Endometrial microvascular endothelial cells (primary cell): Measurements from ENCODE around the gene ZNF576. TPM values are rescaled to one million over a fixed set of nuclear protein-coding genes. Genes with fewer than 3 reads are reported as not detected.
"Not testable (repeated sequence)": the region's sequence is repeated elsewhere in the genome, so short reads cannot be mapped to it uniquely, and the experiment has no call there.

Experiments
- in situ Hi-C: cut with HindIII; loops from 2 replicates; pipeline ENCODE4 v1.10.0; 2017; ENCODE audit warnings: low sequenced_read_pairs, low pct_unique_long_range_greater_than_20kb; ENCODE audit errors: inconsistent ontology term
- total RNA-seq: library from RNA; depleted of rRNA; stranded (reverse); fragments of >200 nt; gene quantifications from one replicate; pipeline ENCODE4 v1.2.3, GENCODE V29; 2015; ENCODE audit errors: inconsistent ontology term

ZNF576 gene
- total RNA-seq, 1 donor from 2014 or later = 22.5 TPM

GRCh38 chr19:43572171-43572588 is 24.2 kb upstream of the ZNF576 start:
- in situ Hi-C loops = no loop called here

DNA sequence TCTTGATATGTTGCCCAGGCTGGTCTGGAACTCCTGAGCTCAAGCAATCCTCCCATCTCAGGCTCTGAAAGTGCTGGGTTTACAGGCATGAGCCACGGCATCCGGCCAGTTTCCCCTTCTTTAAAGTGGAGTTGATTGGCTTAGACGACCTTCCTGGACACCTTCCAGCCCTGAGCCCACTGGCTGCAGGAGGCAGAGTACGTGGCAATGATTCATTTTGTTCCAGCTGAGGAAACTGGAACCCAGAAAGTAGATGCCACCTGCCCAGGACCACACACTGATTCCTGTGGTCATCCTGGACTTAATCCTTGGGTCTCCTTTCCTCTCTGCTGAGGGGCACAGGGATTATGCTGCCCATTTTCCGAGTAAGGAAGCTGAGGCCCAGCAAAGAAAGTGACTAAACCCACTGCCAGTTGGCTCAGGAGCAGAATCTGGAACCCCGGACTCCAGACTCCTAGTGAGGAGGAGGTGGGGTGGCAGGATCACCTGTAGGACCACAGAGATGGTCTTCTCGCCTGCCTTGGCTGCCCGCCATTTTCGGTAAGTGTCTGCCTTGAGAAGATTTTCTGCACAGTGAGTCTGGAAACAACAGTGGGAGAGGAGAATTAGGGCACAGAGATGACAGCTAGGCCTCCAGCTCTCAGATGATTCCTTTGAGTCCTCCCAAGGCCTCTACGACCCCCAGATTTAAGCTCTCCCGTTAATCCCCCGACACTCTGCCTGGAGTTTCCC is 21.8 kb upstream of the ZNF576 start:
- in situ Hi-C loops = no loop called here

GRCh38 chr19:43575156-43575950 is 21.0 kb upstream of the ZNF576 start, which contains the start of the genes PINLYP and XRCC1:
PINLYP (plus strand) TSS chr19:43575801; CDS start chr19:43577192, 1,391 bp downstream.
XRCC1 (minus strand) TSS chr19:43575527; CDS start chr19:43575458, 69 bp downstream.
- in situ Hi-C loops = no loop called here

DNA sequence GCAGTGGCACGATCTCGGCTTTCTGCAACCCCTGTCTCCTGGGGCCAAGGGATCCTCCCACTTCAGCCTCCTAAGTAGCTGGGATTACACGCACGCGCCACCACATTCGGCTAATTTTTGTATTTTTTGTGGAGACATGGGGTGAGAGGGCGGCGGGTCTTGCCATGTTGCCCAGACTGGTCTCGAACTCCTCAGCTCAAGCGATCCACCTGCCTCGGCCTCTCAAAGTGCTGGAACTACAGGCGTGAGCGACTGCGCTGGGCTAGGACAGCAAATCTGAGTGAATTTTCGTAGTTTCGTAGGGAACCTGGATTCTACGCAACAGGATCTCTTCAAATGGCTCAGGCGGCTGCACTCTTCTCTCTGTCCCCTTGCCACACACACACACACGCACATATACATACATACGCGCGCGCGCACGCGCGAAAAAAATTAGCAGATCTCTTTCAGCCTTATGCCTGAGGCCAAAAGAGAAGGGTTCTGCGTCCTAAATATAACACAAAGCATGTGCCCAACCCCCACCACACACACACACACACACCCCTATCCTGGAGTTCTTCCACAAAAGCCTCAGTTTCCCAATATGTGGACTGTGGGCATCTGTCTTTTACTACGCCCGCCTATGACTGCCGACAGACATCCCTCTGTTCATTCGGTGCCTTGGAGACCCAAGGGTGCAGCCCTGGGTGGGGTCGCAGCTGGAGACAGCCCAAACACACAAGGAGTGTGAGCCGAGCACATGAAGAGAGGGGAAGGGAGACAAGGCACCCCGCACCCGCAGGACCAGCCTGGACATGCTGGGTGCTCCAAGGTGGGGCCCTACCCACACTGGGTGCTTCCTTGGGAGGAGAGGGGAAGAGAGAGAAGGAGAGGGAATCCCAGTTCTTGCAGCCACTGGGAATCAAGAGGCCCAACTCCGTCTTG is 20.2 kb upstream of the ZNF576 start:
- in situ Hi-C loops = no loop called here

GRCh38 chr19:43578787-43579186 is 17.6 kb upstream of the ZNF576 start:
- in situ Hi-C loops = no loop called here

DNA sequence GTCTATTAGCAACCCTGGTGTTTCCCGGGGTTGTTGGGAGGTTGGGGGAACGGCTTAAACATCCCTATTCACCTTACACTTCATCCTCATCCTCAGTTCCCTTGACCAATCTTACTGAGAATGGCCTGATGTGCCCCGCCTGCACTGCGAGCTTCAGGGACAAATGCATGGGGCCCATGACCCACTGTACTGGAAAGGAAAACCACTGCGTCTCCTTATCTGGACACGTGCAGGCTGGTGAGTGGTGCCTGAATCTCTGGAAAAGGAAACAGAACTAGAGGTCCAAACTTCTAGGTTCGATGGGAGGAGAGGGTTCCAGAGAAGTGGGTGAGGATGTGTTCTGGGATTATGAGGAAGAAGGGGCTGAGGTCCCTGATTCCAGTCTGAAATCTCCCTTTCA is 14.9 kb upstream of the ZNF576 start:
- in situ Hi-C loops = no loop called here

DNA sequence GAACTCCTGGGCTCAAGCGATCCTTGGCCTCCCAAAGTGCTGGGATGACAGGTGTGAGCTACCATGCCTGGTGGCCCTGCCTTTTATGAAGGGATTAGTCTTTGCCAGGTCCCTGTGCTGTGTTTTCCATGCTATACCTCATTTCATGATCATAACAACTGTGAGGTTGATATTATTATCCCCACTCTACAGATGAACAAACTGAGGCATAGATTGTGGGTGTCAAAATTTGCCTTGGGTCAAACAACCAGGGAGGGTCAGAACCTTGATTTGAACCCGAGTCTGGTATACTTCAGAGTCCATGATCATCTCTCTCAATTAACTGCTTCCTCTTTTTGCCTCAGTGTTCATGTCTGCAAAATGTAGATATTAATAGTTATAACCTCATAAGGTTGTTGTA is 13.9 kb upstream of the ZNF576 start:
- in situ Hi-C loops = no loop called here

DNA sequence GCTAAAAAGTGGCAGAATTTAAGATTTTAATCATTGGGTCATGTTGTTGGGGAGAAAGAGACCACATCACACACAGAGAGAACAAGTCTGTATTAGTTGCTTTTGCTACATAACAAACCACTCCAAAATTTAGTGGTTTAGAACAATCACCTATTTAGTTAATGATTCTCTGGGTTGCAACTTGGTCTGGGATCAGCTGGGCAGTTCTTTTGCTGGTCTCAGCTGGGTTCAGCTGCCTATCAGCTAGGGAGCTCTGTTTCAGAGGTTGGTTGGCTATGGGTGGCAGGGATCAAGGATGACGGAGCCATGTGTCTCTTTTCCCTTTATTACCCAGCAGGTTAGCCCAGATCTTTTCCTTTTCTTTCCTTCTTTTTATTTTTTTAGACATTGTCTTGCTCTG is 11.9 kb upstream of the ZNF576 start:
- in situ Hi-C loops = no loop called here

GRCh38 chr19:43586346-43586745 is 10.0 kb upstream of the ZNF576 start:
- in situ Hi-C loops = no loop called here

GRCh38 chr19:43587029-43587428 is 9.4 kb upstream of the ZNF576 start:
- in situ Hi-C loops = not testable (repeated sequence)

DNA sequence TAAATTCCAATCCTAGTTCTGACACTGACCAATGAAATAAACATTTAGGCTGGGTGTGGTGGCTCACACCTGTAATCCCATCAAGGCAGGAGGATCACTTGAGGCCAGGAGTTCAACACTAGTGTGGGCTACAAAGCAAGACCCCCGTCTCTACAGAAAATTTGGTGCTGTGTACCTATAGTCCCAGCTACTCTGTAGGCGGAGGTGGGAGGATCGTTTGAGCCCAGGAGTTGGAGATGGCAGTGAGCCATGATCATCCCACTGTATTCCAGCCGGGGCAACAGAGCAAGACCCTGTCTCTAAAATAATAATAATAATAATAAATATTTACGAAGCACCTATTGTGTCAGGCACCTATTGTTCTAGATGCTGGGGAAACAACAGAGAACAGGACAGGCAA is 7.1 kb upstream of the ZNF576 start:
- in situ Hi-C loops = no loop called here

- in situ Hi-C loops = no loop called here
These were observed 6.7 kb upstream of the ZNF576 start for GRCh38 chr19:43589678-43590077.

DNA sequence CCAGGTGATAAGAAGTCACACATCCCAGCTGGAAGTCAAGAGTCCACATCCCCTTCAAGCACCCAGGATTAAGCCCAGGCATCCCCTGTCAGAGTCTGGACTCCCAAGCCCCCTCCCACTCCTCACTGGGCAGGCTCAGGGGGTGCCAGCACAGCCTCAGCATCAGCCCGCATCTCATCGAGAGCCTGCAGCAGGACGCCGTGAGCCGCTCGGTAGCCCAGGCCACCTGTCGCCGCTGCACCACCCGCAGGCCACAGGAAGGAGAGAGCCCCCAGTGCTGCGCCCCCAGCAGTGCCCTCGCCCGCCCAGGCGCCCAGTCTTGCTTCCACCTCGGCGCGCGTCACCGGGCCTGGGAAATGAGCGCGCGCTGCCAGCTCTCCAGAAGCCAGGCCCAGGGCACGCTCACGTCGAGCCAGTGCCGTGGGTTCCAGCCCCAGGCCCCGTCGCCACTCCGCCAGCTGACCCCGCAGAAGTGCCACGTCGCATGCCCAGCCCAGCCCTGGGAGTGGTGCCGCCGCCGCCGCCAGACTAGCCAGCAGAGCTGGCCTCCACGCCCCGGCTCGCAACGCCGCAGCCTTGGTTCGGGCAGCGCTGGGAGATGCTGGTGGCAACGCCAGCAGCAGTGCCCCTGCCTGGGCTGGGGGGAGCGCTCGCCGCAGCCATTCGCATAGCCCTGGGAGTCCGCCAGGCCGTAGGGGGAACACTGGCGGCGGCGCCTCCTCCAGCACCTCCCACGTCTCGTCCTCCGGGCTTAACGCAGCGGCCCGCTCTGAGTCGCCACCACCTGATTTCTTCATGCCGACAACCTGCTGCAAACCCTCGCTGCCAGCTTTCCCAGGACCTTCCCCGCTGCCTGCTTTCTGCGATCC is 4.3 kb upstream of the ZNF576 start:
- in situ Hi-C loops = no loop called here

DNA sequence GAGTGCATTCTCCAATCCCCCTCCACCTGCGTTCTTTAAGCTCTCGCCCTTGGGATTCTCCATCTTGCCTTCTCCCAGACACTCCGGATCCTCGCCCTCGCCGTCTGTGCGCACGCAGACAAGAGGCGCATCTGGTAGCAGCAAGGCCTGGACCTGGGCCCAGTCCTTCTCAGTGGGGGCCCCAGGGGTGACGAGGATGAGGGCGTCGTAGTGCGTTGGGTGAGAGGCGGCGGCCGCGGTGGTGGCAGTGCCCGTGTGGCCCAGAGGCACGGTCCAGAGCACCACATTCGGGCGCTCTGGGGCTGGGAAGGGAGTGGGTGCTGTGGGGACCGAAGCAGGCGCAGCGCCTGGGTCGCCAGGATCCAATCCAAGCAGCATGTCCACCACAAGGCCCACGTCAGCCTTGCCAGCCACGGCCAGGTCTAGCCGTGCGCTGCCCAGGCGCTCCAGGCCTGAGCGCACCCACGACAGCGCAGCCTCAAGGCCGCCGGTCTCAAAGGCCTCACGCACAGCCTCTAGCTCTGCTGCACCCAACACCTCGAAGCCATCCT is 3.5 kb upstream of the ZNF576 start:
- in situ Hi-C loops = no loop called here

- in situ Hi-C loops = no loop called here
These were observed 2.2 kb upstream of the ZNF576 start for GRCh38 chr19:43594081-43594697.

DNA sequence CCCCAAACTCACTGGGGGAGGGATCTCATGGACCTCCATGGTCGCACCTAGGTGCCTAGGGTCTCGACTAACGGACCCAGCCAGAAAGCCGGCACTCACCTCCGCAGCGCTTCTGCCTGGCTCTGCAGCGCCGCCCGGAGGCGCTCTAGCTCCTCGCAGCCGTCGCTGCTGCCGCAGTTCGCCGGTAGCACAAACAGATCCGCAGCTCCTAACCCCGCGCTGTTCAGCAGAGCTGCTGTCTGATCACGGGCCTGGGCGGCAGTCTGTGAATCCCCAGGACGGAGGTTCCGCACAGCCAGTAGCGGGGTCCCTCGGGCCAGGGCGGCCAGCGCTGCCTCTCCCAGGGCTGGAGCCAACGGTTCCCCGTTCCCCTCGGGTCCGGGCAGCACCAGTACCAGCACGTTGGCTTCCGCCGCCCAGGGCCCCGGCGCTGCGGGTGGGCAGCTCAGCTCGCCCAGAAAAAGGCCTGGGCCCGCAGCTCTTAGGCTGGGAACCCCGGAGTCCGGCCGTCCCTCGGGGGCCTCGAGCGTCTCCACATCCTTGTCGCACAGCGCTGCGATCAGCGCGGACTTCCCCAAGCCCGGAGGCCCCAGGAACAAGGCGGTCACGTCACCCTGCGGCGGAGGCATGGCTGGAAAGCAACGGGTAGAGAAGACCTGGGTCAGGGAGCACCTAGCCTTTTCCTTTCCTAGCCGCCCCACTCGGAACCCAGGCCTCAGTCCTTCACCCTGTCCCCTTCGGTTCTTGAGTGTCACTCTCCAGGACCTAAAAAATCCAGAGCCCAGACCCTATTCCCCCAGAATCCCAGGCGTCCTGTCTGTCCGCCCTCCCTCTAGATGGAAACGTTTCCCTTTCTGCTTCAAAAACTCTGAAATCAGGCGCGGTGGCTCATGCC is 1.4 kb upstream of the ZNF576 start:
- in situ Hi-C loops = no loop called here

- in situ Hi-C loops = no loop called here
These were observed 793 bp upstream of the ZNF576 start for GRCh38 chr19:43595605-43595998.
